Adipocyte (in vitro differentiated cells): ENCODE data around the gene PTDSS2.
"Not testable (repeated sequence)": the region's sequence is repeated elsewhere in the genome, so short reads cannot be mapped to it uniquely, and the experiment has no call there.

Experiments
- DNase-seq: peaks from one replicate; pipeline ENCODE4 v3.0.0-alpha.2; 2015; ENCODE audit warnings: low read depth
- H3K27me3 ChIP-seq: replicated peaks from 2 replicates; pipeline ENCODE4 v1.7.0; 2013; ENCODE audit warnings: mild to moderate bottlenecking, low read length, moderate library complexity; ENCODE audit not compliant: control insufficient read depth, insufficient read depth
- H3K36me3 ChIP-seq: 2 replicates; pipeline ENCODE4 v1.7.0; 2013; ENCODE audit warnings: low read length, mild to moderate bottlenecking, moderate library complexity; ENCODE audit not compliant: control insufficient read depth, insufficient read depth, severe bottlenecking
- H3K4me1 ChIP-seq: 2 replicates; pipeline ENCODE4 v1.7.0; 2013; ENCODE audit warnings: mild to moderate bottlenecking, low read length, moderate library complexity; ENCODE audit not compliant: control insufficient read depth, insufficient read depth
- H3K4me3 ChIP-seq: 2 replicates; pipeline ENCODE4 v1.7.0; 2013; ENCODE audit warnings: mild to moderate bottlenecking, low read length, moderate library complexity
- H3K9ac ChIP-seq: 2 replicates; pipeline ENCODE4 v1.7.0; 2013; ENCODE audit warnings: mild to moderate bottlenecking, low read length, moderate library complexity
- H3K9me3 ChIP-seq: 2 replicates; pipeline ENCODE4 v1.7.0; 2013; ENCODE audit warnings: mild to moderate bottlenecking, low read length, moderate library complexity; ENCODE audit not compliant: control insufficient read depth

PTDSS2 gene

DNA sequence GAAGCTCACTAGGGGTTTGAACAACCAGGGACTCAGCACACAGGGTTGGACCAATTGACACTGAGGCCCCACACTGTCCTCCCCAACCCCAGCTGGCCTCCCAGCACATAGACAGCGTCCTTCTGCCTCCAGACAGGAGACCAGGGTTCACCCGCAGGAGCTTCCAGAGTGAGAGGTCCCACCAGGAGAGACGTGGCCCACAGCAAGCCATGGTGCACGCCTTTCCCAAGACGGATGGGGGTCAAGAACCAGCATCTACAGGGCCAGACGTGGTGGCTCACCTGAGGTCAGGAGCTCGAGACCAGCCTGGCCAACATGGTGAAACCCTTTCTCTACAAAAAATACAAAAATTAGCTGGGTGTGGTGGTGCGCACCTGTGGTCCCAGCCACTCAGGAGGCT, 23.2 kb upstream of the PTDSS2 start:
- Histone ChIP-seq H3K36me3 (no peaks in the 10 kb centered on the region), H3K9ac (no peak overlapping the region), H3K4me3 (no peak overlapping the region), H3K4me1 (no peaks in the 10 kb centered on the region), H3K9me3 (peaks cover 10% of the 10 kb centered on the region), H3K27me3 (peaks cover 26% of the 10 kb centered on the region)
- no peak for DNase-seq

GRCh38 chr11:428295-428694, 21.8 kb upstream of the PTDSS2 start:
- no peaks in the 10 kb centered on the region for H3K4me1 ChIP-seq
- no peak for DNase-seq
- no peak overlapping the region for H3K4me3 ChIP-seq
- H3K36me3 ChIP-seq: no peaks in the 10 kb centered on the region
- H3K27me3 ChIP-seq: peaks cover 26% of the 10 kb centered on the region
- no peak overlapping the region for H3K9ac ChIP-seq
- H3K9me3 ChIP-seq: peaks cover 10% of the 10 kb centered on the region

DNA sequence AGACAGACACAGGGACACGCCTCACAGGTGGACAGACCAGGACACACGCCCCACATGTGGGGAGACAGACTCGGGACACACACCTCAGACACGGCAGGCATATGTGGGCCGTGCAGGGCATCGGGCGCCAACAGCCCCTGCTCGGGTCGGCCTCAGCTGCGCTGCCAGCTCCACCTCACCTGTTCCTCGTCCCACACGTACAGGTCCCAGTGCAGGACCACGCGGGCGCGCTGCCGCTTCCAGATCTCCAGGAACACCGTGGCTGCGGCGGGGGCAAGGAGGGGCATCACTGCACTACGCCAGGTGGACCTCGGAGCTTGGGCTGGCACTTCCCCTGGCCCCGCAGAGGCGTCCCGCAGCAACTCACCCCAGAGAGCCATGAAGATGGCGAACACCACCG, 20.7 kb upstream of the PTDSS2 start:
- H3K9me3 ChIP-seq: peaks cover 8% of the 10 kb centered on the region

DNA sequence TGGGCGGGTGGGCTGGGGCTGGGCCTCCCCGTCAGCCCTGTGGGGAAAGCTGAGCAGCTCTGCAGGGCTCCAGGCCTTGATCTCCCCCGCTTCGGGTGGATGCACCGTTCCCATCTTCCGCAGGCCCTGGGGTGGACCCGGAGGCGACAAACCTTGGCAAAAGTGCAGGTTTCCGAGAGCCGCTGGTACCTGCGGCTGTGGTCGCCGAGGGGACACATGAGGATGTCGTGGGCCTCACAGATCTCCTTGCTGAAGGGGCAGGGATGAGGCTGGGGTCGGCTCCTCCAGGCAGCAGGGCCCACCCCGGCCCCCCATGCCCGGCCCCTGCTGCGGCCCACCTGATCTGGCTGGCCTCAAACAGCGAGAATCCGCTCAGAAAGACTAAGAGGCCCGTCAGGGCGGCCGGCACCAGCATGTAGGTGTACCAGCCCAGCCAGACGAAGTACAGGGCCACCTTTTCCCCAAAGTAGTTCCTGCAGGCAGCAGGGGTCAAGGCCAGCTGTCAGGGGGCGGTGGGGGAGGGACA, 20.1 kb upstream of the PTDSS2 start:
- Histone ChIP-seq H3K36me3 (no peaks in the 10 kb centered on the region), H3K27me3 (peaks cover 23% of the 10 kb centered on the region), H3K4me3 (no peak overlapping the region), H3K9me3 (peaks cover 4% of the 10 kb centered on the region), H3K4me1 (no peaks in the 10 kb centered on the region), H3K9ac (no peak overlapping the region)
- no peak for DNase-seq

More for the DNA sequence above, 20.7 kb upstream of the PTDSS2 start:
- no peaks in the 10 kb centered on the region for H3K4me1 ChIP-seq
- H3K9ac ChIP-seq: no peak overlapping the region
- H3K4me3 ChIP-seq: no peak overlapping the region
- no peak for DNase-seq
- no peaks in the 10 kb centered on the region for H3K36me3 ChIP-seq
- H3K27me3 ChIP-seq: peaks cover 21% of the 10 kb centered on the region

GRCh38 chr11:431921-432320, 18.2 kb upstream of the PTDSS2 start:
- no peak overlapping the region for H3K9ac ChIP-seq
- H3K4me3 ChIP-seq: no peak overlapping the region
- peaks cover 26% of the 10 kb centered on the region for H3K27me3 ChIP-seq
- H3K4me1 ChIP-seq: no peaks in the 10 kb centered on the region
- H3K9me3 ChIP-seq: no peaks in the 10 kb centered on the region
- H3K36me3 ChIP-seq: no peaks in the 10 kb centered on the region
- no peak for DNase-seq

GRCh38 chr11:432501-433100, 17.5 kb upstream of the PTDSS2 start:
- DNase-seq: no peak
- no peaks in the 10 kb centered on the region for H3K9me3 ChIP-seq
- H3K4me3 ChIP-seq: no peak overlapping the region
- no peaks in the 10 kb centered on the region for H3K36me3 ChIP-seq
- H3K27me3 ChIP-seq: peaks cover 27% of the 10 kb centered on the region
- no peaks in the 10 kb centered on the region for H3K4me1 ChIP-seq
- H3K9ac ChIP-seq: no peak overlapping the region

- Histone ChIP-seq H3K9me3 (no peaks in the 10 kb centered on the region), H3K9ac (no peak overlapping the region), H3K4me3 (no peak overlapping the region), H3K27me3 (peaks cover 29% of the 10 kb centered on the region), H3K4me1 (no peaks in the 10 kb centered on the region), H3K36me3 (no peaks in the 10 kb centered on the region)
- no peak for DNase-seq
Measured at GRCh38 chr11:433111-433510, 17.0 kb upstream of the PTDSS2 start.

GRCh38 chr11:433641-434040, 16.4 kb upstream of the PTDSS2 start:
- peaks cover 33% of the 10 kb centered on the region for H3K27me3 ChIP-seq
- no peak overlapping the region for H3K4me3 ChIP-seq
- H3K36me3 ChIP-seq: no peaks in the 10 kb centered on the region
- no peaks in the 10 kb centered on the region for H3K4me1 ChIP-seq
- no peaks in the 10 kb centered on the region for H3K9me3 ChIP-seq
- no peak for DNase-seq
- H3K9ac ChIP-seq: no peak overlapping the region

- no peak for DNase-seq
- Histone ChIP-seq H3K36me3 (no peaks in the 10 kb centered on the region), H3K9ac (no peak overlapping the region), H3K9me3 (no peaks in the 10 kb centered on the region), H3K4me3 (no peak overlapping the region), H3K4me1 (no peaks in the 10 kb centered on the region), H3K27me3 (peaks cover 36% of the 10 kb centered on the region)
Measured at GRCh38 chr11:434496-434895, 15.6 kb upstream of the PTDSS2 start.

GRCh38 chr11:434999-435740, 14.9 kb upstream of the PTDSS2 start:
- peaks cover 41% of the 10 kb centered on the region for H3K27me3 ChIP-seq
- H3K4me1 ChIP-seq, H3K4me3 ChIP-seq, H3K9me3 ChIP-seq, DNase-seq, H3K9ac ChIP-seq, H3K36me3 ChIP-seq: not testable (repeated sequence)

DNA sequence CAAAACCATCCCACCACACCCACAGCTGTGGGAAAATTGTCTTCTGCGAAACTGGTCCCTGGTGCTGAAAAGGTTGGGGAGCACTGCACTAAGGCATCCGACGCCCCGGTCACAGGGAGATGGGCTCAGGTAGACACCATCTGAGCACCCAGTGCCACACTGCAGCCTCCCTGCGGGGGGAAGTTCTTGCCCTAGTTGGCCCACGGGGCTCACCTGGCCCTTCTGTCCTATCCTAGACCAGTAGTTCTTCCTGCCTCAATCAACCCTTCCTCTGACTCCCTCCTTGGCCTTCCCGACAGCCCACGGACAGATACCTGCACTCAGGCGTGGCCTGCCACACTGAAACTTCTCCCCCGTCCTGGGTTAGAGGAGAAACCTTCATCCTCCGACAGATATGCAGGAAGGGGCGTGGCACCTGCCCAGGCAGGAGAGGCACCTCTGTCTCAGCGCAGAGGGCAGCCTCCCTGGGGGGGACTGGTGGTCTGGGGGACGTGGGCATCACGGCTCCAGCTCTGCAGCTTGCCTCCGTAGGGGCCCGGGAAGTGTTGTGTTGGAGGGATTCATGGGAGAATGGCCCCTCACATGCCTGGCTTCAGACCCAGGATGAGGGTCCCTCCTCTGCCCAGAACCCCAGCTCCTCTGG, 12.7 kb upstream of the PTDSS2 start:
- no peak for DNase-seq
- Histone ChIP-seq H3K9me3 (no peaks in the 10 kb centered on the region), H3K4me3 (no peak overlapping the region), H3K27me3 (peaks cover 54% of the 10 kb centered on the region), H3K9ac (no peak overlapping the region), H3K36me3 (no peaks in the 10 kb centered on the region), H3K4me1 (no peaks in the 10 kb centered on the region)
